Neuronal stem cell (in vitro differentiated cells): ENCODE measurements around the gene SPECC1.
A peak's percentile ranks its signal among the peaks of the same experiment; 100 is the strongest.

Experiments
- DNase-seq: peaks from one replicate; pipeline ENCODE4 v3.0.0-alpha.2; 2013; ENCODE audit warnings: low spot score
- H2AFZ ChIP-seq: one replicate; pipeline ENCODE4 v1.6.1; 2013; ENCODE audit warnings: mild to moderate bottlenecking, low read length, inconsistent platforms
- H2AK5ac ChIP-seq: 2 replicates; pipeline ENCODE4 v1.6.1; 2013; ENCODE audit warnings: low read depth, mild to moderate bottlenecking, inconsistent platforms, low read length, moderate library complexity, mixed read lengths
- H2BK120ac ChIP-seq: 2 replicates; pipeline ENCODE4 v1.6.1; 2013; ENCODE audit warnings: low read depth, mild to moderate bottlenecking, inconsistent platforms, low read length, moderate library complexity, mixed read lengths
- H2BK12ac ChIP-seq: one replicate; pipeline ENCODE4 v1.6.1; 2013; ENCODE audit warnings: low read length, inconsistent platforms
- H2BK15ac ChIP-seq: 2 replicates; pipeline ENCODE4 v1.6.1; 2013; ENCODE audit warnings: mild to moderate bottlenecking, low read length, inconsistent platforms, mixed read lengths
- H2BK5ac ChIP-seq: one replicate; pipeline ENCODE4 v1.6.1; 2013; ENCODE audit warnings: inconsistent platforms, mild to moderate bottlenecking, low read length, moderate library complexity
- H3K14ac ChIP-seq: one replicate; pipeline ENCODE4 v1.6.1; 2013; ENCODE audit warnings: low read length, inconsistent platforms
- H3K18ac ChIP-seq: 2 replicates; pipeline ENCODE4 v1.6.1; 2013; ENCODE audit warnings: low read length, inconsistent platforms
- H3K23ac ChIP-seq: 2 replicates; pipeline ENCODE4 v1.6.1; 2013; ENCODE audit warnings: low read depth, mild to moderate bottlenecking, mixed read lengths, low read length, inconsistent platforms; ENCODE audit not compliant: poor library complexity
- H3K27ac ChIP-seq: replicated peaks from 3 replicates; pipeline ENCODE4 v1.5.1; 2013; ENCODE audit warnings: low read length, inconsistent platforms
- H3K27me3 ChIP-seq, 3 experiments: 2 replicates each; pipeline ENCODE4 v1.6.1; 2013; ENCODE audit warnings: low read length in 3 of 3, mild to moderate bottlenecking in 2 of 3, inconsistent platforms in 1 of 3, low read depth in 1 of 3, mixed read lengths in 1 of 3, moderate library complexity in 1 of 3; ENCODE audit not compliant: control insufficient read depth in 3 of 3, insufficient read depth in 3 of 3
- H3K36me3 ChIP-seq, 2 donors: replicated peaks in 1 of 2; 2 replicates each; pipeline ENCODE4 v1.6.1; 2013; ENCODE audit warnings: low read length in 2 of 2; ENCODE audit not compliant: control insufficient read depth in 2 of 2, insufficient read depth in 2 of 2
- H3K4ac ChIP-seq: 2 replicates; pipeline ENCODE4 v1.6.1; 2013; ENCODE audit warnings: inconsistent platforms, mild to moderate bottlenecking, low read length, moderate library complexity
- H3K4me1 ChIP-seq, 2 donors: 1 replicate in 1 of 2; 2 replicates in 1 of 2; pipeline ENCODE4 v1.6.1; 2013; ENCODE audit warnings: low read length in 2 of 2, low read depth in 1 of 2; ENCODE audit not compliant: control insufficient read depth in 2 of 2, insufficient read depth in 1 of 2
- H3K4me2 ChIP-seq: one replicate; pipeline ENCODE4 v1.6.1; 2013; ENCODE audit warnings: mild to moderate bottlenecking, low read length, inconsistent platforms; ENCODE audit not compliant: insufficient read depth, poor library complexity, severe bottlenecking
- H3K4me3 ChIP-seq, 2 donors: 2 replicates each; pipeline ENCODE4 v1.5.1; 2013; ENCODE audit warnings: low read length in 2 of 2, mild to moderate bottlenecking in 2 of 2, inconsistent platforms in 1 of 2, moderate library complexity in 1 of 2
- H3K79me1 ChIP-seq: one replicate; pipeline ENCODE4 v1.6.1; 2013; ENCODE audit warnings: low read depth, mild to moderate bottlenecking, inconsistent platforms, low read length, moderate library complexity
- H3K9ac ChIP-seq: one replicate; pipeline ENCODE4 v1.6.1; 2013; ENCODE audit warnings: mild to moderate bottlenecking, low read depth, low read length, inconsistent platforms; ENCODE audit not compliant: poor library complexity
- H3K9me3 ChIP-seq, 2 donors: replicated peaks in 1 of 2; 2 replicates each; pipeline versions ENCODE3 to v1.6.1; 2013; ENCODE audit warnings: low read length in 2 of 2, mild to moderate bottlenecking in 2 of 2, inconsistent platforms in 1 of 2, low read depth in 1 of 2, mixed read lengths in 1 of 2, moderate library complexity in 1 of 2; ENCODE audit not compliant: control insufficient read depth in 2 of 2, insufficient read depth in 1 of 2
- H4K8ac ChIP-seq: one replicate; pipeline ENCODE4 v1.6.1; 2013; ENCODE audit warnings: low read depth, mild to moderate bottlenecking, inconsistent platforms, low read length, moderate library complexity
- H4K91ac ChIP-seq: one replicate; pipeline ENCODE4 v1.6.1; 2013; ENCODE audit warnings: low read length, low read depth, mild to moderate bottlenecking, inconsistent platforms; ENCODE audit not compliant: poor library complexity
- WGBS, 2 donors: extraction: QIAGEN DNeasy Blood & Tissue Kit; methylation state at CpG; one replicate each; pipeline ENCODE4 v1.1.7; 2013; ENCODE audit warnings: missing lambda C conversion rate in 2 of 2, mixed read lengths in 1 of 2; ENCODE audit not compliant: insufficient read length in 2 of 2, insufficient replicate concordance in 1 of 2; ENCODE audit errors: extremely low coverage in 2 of 2; 5-methylcytosine and 5-hydroxymethylcytosine counted together

Gene SPECC1

DNA sequence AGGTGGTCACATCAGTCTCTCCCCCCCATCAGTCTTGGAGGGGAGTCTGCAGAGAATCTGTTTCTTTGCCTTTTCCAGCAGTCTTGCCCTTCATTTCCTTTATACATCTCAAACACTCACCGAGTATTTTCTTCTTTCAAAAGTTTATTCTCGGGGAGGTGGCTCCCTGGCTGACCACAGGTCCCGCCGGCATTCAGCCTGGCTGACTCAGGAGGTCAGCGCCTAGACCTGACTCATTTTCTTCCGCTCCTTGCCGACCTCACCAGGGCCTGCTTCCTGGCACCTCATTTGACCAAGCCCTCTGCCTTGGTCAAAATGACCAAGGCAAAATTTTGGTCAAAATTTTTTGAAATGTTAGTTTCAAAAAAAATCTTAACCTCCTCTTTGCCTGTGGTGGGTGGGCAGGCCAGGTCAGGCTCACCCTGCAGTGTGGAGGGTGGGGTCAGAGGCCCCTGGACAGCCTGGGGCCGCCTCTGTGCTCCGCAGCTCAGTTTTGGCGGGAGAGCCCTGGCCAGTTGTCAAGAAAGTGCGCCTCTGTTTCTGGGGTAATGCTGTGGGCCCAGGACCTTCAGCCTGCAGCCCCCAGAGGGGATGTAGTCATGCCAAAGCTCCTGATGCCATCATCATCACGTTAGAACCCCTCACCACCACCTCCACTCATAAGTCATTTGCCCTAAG is 165.6 kb downstream of the SPECC1 start:
- no peak overlapping the region for H3K4me2 ChIP-seq
- peaks cover 9 to 19% of the 10 kb centered on the region in 2 donors for H3K4me1 ChIP-seq
- no peak overlapping the region for H4K8ac ChIP-seq
- no peak for DNase-seq
- H2BK12ac ChIP-seq = no peak overlapping the region
- WGBS, 2 donors = no CpG with 5 or more reads among the region's 12 CpGs
- H3K18ac ChIP-seq = peak overlapping the region; percentile 83
- no peaks in the 10 kb centered on the region for H3K36me3 ChIP-seq
- peaks cover 0 to 7% of the 10 kb centered on the region in 2 donors for H3K9me3 ChIP-seq
- H2BK120ac ChIP-seq = peak overlapping the region; percentile 93
- no peaks in the 10 kb centered on the region for H3K27me3 ChIP-seq
- no peak overlapping the region for H2AK5ac ChIP-seq
- no peak overlapping the region for H3K9ac ChIP-seq
- no peak overlapping the region for H3K4me3 ChIP-seq
- no peak overlapping the region for H2BK15ac ChIP-seq
- H3K27ac ChIP-seq = no peak overlapping the region
- no peak overlapping the region for H3K14ac ChIP-seq
- no peak overlapping the region for H4K91ac ChIP-seq
- no peak overlapping the region for H2BK5ac ChIP-seq
- peaks cover 2% of the 10 kb centered on the region for H3K79me1 ChIP-seq
- H3K23ac ChIP-seq = peak overlapping the region; percentile 9
- H3K4ac ChIP-seq = no peak overlapping the region
- no peak overlapping the region for H2AFZ ChIP-seq

DNA sequence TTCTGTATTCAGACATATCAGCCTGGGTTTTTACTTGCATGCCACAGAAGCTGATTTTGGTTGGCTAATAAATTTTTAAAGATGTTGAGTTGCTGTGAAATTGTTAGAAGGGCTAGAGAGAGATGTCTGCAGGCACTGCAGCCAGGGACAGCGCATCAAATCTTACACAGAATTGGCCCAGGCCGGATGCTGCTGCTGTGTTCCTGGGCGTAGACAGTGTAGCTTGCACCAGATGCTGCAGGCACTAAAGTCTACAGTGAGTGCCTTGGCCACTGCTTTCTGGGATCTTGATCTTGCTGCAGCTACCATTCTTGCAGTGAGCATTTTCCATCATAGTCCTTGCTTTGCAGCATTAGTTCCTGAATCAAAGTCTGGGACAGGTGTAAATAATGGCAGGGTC is 169.9 kb downstream of the SPECC1 start:
- Histone ChIP-seq H2BK120ac (no peak overlapping the region), H3K27me3 (no peaks in the 10 kb centered on the region), H4K91ac (no peak overlapping the region), H2AFZ (no peak overlapping the region), H3K9me3 (peaks cover 0 to 7% of the 10 kb centered on the region in 2 donors), H3K4ac (no peak overlapping the region), H3K4me2 (no peak overlapping the region), H2BK5ac (no peak overlapping the region), H3K36me3 (no peaks in the 10 kb centered on the region), H4K8ac (no peak overlapping the region), H3K18ac (no peak overlapping the region), H3K14ac (no peak overlapping the region), H3K79me1 (peaks cover 2% of the 10 kb centered on the region), H2BK12ac (no peak overlapping the region), H2BK15ac (no peak overlapping the region), H3K4me3 (no peak overlapping the region), H3K27ac (no peak overlapping the region), H3K23ac (no peak overlapping the region), H2AK5ac (no peak overlapping the region), H3K4me1 (peaks cover 0 to 7% of the 10 kb centered on the region in 2 donors), H3K9ac (no peak overlapping the region)
- DNase-seq = no peak
- no CpG with 5 or more reads among the region's 3 CpGs for WGBS, 2 donors

DNA sequence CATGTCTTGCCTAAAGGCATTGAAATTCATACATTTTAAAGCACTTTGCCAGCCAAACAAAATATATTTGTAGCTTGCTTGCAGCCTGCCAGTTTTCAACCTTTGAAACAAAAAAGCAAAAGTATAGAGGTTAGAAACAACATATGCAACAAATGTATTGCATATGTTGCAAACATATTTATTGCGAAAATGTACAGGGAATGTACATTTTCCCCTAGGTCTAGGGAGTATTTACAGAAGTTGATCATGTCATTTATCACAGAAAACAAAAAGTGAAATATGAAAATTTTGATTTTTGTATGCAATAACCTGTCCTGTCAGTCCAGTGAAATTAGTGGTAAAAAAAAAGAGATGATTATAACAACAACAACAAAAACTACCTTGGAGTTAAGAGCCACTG is 171.5 kb downstream of the SPECC1 start:
- Histone ChIP-seq H3K9me3 (peaks cover 0 to 3% of the 10 kb centered on the region in 2 donors), H3K27ac (no peak overlapping the region), H3K23ac (no peak overlapping the region), H3K4me2 (no peak overlapping the region), H3K4ac (no peak overlapping the region), H3K36me3 (no peaks in the 10 kb centered on the region), H4K91ac (no peak overlapping the region), H2AFZ (no peak overlapping the region), H3K18ac (no peak overlapping the region), H4K8ac (no peak overlapping the region), H2AK5ac (no peak overlapping the region), H3K9ac (no peak overlapping the region), H2BK5ac (no peak overlapping the region), H2BK12ac (no peak overlapping the region), H2BK120ac (no peak overlapping the region), H2BK15ac (no peak overlapping the region), H3K4me1 (peaks cover 0 to 5% of the 10 kb centered on the region in 2 donors), H3K4me3 (no peak overlapping the region), H3K27me3 (no peaks in the 10 kb centered on the region), H3K79me1 (no peaks in the 10 kb centered on the region), H3K14ac (no peak overlapping the region)
- WGBS, 2 donors = no CpG with 5 or more reads among the region's 1 CpG
- DNase-seq = no peak

DNA sequence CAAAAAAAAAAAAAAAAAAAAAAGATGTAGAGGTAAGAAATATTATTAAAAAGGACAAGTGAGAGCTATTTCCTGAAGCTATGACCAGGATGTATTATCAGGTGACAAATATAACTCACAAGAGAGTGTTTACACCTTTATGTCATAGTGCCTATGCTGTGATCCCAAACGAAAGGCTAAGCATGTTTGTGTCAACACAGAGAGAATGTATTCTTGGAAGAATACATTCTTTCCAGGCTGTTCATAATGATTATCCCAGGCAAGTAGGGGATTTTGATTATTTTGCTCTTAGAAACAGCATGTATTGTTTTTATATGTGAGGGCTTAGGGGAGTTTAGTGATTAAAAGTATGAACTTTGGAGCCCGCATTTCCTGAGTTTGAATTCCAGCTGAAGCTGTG is 175.0 kb downstream of the SPECC1 start:
- Histone ChIP-seq H2BK5ac (no peak overlapping the region), H3K4me3 (no peak overlapping the region), H2AFZ (no peak overlapping the region), H3K9ac (no peak overlapping the region), H2BK120ac (no peak overlapping the region), H3K4me1 (peaks cover 5 to 6% of the 10 kb centered on the region in 2 donors), H3K79me1 (no peaks in the 10 kb centered on the region), H3K18ac (no peak overlapping the region), H2AK5ac (no peak overlapping the region), H2BK12ac (no peak overlapping the region), H3K36me3 (no peaks in the 10 kb centered on the region), H3K9me3 (no peaks in the 10 kb centered on the region), H3K14ac (no peak overlapping the region), H2BK15ac (no peak overlapping the region), H4K8ac (no peak overlapping the region), H3K4ac (no peak overlapping the region), H3K27me3 (no peaks in the 10 kb centered on the region), H3K23ac (no peak overlapping the region), H3K4me2 (no peak overlapping the region), H4K91ac (no peak overlapping the region), H3K27ac (no peak overlapping the region)
- no peak for DNase-seq
- WGBS, 2 donors = no CpG with 5 or more reads among the region's 2 CpGs
